GM18508 (cell line): ENCODE data around the gene ARL4C.

Experiments used
- ATAC-seq: cut with Tn5 transposase; IDR thresholded peaks from one replicate; pipeline ENCODE4 v1.9.1; 2021; ENCODE audit warnings: moderate number of reproducible peaks; ENCODE audit not compliant: insufficient read depth, unreplicated experiment

The ARL4C gene

DNA sequence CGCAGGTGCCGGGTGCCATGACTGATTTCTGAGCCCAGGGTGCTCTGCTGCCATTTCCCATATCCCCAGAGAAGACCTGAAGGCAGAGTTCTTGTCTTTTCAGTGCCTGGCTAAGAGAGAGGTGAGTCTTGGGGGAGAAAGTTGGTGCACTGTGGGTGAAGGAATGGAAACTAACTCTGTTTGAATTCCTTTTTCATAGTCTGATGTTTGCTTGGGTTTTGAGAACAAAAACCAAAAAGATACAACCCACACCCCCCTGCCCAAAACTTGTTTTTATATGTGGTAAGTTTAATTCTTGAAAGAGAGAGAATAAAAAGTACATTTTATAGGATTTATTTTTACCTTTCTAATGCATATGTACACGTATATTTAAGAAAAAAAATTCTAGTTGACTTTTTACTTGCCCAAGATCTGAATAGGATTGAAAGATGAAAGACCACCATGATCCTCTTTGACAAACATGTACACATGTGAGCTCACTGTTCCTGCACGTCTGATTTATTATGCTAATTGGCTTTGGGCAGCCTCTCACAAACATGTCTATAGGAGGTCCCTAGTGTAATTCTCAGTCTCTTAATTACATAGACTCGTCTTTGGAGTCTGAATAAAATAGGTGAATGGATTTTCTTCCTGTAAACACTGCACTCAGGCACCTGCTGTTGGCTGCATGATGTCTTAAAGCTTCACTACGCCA, 46.3 kb downstream of the ARL4C start:
- no peak for ATAC-seq

DNA sequence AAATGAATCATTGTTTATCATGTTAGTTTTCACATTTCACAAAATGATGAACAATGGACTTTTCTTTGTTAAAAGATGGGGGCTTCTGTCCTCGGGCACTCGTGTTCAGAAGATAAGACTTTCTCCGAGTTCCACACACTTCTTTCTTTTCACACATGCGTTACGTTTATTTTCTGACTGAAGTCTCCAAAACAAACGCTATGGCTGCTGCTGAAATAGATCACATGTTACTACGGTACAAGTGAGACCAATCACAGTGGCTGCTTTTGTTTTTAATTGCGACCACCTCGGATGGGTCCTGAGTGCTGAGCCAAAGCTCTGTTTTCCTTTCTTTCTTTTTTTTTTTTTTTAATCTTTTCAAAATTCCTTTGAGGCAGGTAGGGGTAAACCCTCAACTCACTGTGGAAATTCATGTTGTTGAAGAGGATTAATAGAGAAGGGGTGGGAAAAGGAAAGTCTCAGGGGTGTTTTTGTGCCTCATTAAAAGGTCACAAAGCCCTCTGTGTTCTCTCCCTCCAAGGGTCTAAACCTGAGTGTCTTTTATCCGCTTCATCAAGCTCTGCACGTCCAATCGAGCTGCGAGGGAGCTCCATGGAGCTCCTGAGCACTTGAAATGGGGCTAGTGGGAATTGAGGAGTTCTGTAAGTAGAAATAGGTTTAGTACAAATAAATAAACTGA, 48.2 kb downstream of the ARL4C start:
- ATAC-seq = no peak

DNA sequence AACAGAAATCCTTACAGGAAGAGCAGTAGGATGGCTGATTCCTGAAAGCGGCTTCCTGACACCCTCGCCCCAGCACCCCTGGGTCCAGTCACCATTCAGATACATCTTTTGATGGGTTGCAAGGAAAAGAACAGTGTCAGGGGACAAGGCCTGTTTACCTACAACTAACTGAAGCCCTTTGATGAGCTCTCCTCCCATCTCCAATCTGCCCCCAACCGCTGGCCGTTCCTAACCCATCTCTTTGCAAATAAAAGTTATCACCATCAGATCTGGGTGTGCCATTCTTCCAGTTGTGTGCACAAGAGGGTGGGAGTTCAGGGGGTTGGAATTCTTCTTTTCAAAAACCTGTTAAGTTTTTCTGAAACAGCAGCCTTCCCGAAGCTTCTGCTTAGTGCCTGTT, 48.9 kb downstream of the ARL4C start:
- no peak for ATAC-seq

DNA sequence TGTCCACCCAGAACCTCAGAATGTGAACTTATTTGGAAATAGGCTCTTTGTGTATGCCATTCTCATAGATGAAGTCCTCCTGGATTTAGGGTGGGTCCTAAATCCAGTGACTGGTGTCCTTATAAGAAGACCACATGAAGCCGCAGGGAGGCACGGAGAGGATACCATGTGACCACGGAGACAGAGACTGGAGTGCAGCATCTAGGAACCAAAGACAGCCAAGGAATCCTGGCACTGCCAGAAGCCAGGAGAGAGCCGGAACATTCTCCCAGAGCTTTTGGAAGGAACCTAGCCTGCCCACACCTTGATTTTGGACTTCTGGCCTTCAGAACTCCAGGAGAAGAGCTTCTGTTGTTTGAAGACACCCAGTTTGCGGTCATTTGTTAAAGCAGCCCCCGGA, 49.7 kb downstream of the ARL4C start:
- ATAC-seq = no peak

DNA sequence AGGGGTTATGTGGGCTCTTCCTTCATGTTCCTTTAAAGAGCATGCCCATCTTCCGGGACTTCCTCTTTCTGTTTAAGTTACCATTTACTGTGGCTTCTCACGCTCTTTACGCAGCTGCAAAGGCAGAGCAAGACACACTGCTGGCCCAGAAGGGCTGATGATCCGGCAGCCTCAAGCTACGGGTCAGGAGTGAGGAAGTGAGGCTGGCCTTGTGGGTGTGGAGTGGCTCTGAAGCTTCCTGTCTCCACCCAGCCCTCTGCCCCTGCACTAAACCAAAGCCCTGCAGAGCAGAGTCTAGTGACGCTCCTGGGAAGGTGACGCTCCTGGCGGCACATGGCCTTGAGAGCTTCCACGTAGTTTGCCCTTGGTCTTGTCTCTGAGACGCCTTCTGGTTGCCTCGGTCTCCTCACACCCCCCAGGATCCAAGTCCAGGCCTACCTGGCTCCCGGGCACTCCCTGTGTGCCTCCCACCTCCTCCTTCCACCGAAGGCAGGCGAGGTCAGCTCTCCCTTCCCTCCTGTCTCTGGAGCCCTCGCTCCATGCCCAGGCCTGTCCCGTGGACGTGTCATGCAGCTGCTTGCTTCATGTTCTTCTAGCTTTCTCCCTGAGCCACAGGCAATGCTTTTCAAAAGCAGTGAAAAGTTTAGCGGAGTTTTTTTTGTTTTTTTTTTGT, 50.3 kb downstream of the ARL4C start:
- no peak for ATAC-seq

DNA sequence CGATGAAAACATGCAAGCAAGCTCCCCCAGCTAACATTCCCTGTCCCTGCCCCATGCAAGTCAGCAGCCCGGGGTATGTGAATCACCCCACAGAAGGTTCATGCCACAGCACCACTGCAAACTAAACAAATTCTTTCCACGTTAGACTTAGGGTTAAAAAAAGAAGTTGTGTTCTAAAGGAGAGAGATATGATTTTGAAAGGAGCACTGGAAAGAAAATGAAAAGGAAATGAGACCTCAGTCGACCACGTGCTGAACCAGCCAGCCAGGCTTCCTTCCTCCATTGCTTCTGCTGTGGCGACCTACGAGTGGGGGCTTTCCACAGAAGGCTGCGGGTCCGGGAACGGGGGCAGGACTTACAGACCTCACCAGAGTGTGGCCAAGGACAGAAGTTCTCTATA, 52.0 kb downstream of the ARL4C start:
- no peak for ATAC-seq

DNA sequence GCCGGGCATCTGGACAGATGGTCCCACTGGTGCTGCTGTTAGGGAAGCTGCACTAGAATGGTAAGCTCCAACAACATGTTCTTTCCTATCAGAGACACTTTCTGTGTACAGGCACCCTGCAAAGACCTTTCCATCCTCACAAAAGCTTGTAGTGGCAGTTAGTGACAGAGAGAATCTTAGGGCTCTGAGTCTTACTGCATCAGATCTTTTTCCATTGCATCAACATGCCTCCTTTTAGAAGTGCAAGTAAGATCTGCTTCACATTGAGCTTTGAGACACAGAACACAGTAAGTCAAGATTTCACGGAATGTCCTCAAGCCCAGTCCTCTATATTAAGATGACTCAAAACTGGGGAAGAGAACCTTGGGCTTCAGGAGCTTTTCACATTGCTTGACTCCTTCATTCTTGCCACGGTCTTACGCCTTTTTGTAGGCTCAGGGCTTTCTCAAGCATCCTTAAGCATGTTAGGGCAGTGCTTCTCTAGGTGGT, 52.6 kb downstream of the ARL4C start:
- no peak for ATAC-seq
